Ascending aorta (tissue), 2 donors: ENCODE measurements around the gene CTNNBIP1. TPM values are rescaled to one million over a fixed set of nuclear protein-coding genes. Genes with fewer than 3 reads are reported as not detected.

Source experiments
- DNase-seq, 2 donors: peaks; one replicate each; pipeline ENCODE4 v3.0.0-alpha.2; 2019; ENCODE audit warnings: low spot score in 2 of 2
- H3K27ac ChIP-seq, 2 donors: fragments of 200-600 bp; sonication (generic); one replicate each; pipeline ENCODE4 v1.5.1; 2016 to 2017; ENCODE audit warnings: mild to moderate bottlenecking in 1 of 2
- H3K27me3 ChIP-seq: fragments of 200-600 bp; sonication (generic); one replicate; pipeline ENCODE4 v1.5.1; 2017
- H3K36me3 ChIP-seq, 2 donors: fragments of 200-600 bp; sonication (generic); one replicate each; pipeline ENCODE4 v1.5.1; 2016
- H3K4me1 ChIP-seq, 2 donors: fragments of 200-600 bp; sonication (generic); one replicate each; pipeline ENCODE4 v1.5.1; 2016 to 2017; ENCODE audit warnings: mild to moderate bottlenecking in 1 of 2
- H3K4me3 ChIP-seq, 2 donors: fragments of 200-600 bp; sonication (generic); one replicate each; pipeline ENCODE4 v1.5.1; 2016 to 2017; ENCODE audit warnings: mild to moderate bottlenecking in 1 of 2
- H3K9me3 ChIP-seq, 2 donors: fragments of 200-600 bp; sonication (generic); one replicate each; pipeline ENCODE4 v1.5.1; 2016
- intact Hi-C: fragments of 100-400 bp; cut with DNase I; formaldehyde crosslinking; loops from one replicate; pipeline ENCODE4 v1.15.1; 2023
- total RNA-seq: library from RNA; depleted of rRNA; stranded (reverse); fragments of >200 nt; gene quantifications from one replicate; pipeline ENCODE4 v1.1.0, GENCODE V29; 2016
- TF ChIP-seq, protein P1 (sequence below), 3 experiments: fragments of 200-600 bp in 2 of 3; fragments of 450-650 bp in 1 of 3; sonication (generic) in 2 of 3; IDR thresholded peaks; one replicate each; pipeline ENCODE4 v1.5.1; 2016 to 2019; ENCODE audit warnings: antibody characterized with exemption in 3 of 3, mild to moderate bottlenecking in 1 of 3, moderate library complexity in 1 of 3

Gene CTNNBIP1
- total RNA-seq, 1 donor from 2014 or later = 74.1 TPM

GRCh38 chr1:9874959-9875635 is 35.0 kb downstream of the CTNNBIP1 start:
- peak overlapping the region; percentile 17 to 67 for H3K27ac ChIP-seq
- DNase-seq = peak; percentile 15 to 79
- intact Hi-C loops = loop anchor here (1.0 to 5.0 kb wide), 5 partner anchors 68 to 552 kb away; partner anchors contain the start of genes LZIC, NMNAT1 and UBE4B

GRCh38 chr1:9874412-9874811 is 35.7 kb downstream of the CTNNBIP1 start:
- no peaks in the 10 kb centered on the region for H3K27me3 ChIP-seq
- H3K4me3 ChIP-seq = no peak overlapping the region
- TF ChIP-seq, protein P1, sequence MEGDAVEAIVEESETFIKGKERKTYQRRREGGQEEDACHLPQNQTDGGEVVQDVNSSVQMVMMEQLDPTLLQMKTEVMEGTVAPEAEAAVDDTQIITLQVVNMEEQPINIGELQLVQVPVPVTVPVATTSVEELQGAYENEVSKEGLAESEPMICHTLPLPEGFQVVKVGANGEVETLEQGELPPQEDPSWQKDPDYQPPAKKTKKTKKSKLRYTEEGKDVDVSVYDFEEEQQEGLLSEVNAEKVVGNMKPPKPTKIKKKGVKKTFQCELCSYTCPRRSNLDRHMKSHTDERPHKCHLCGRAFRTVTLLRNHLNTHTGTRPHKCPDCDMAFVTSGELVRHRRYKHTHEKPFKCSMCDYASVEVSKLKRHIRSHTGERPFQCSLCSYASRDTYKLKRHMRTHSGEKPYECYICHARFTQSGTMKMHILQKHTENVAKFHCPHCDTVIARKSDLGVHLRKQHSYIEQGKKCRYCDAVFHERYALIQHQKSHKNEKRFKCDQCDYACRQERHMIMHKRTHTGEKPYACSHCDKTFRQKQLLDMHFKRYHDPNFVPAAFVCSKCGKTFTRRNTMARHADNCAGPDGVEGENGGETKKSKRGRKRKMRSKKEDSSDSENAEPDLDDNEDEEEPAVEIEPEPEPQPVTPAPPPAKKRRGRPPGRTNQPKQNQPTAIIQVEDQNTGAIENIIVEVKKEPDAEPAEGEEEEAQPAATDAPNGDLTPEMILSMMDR (IDR thresholded peaks at IDR 0.05) = no peak
- H3K27ac ChIP-seq = no peak overlapping the region
- H3K36me3 ChIP-seq = peaks cover 18 to 24% of the 10 kb centered on the region in 2 donors
- no peak for DNase-seq
- intact Hi-C loops = loop anchor here (2.0 kb wide), 1 partner anchor 286 kb away; no protein-coding TSS in a partner anchor
- no peaks in the 10 kb centered on the region for H3K9me3 ChIP-seq
- H3K4me1 ChIP-seq = peaks cover 5 to 14% of the 10 kb centered on the region in 2 donors

More at GRCh38 chr1:9874959-9875635, 35.0 kb downstream of the CTNNBIP1 start:
- Histone ChIP-seq H3K4me1 (peaks cover 5 to 14% of the 10 kb centered on the region in 2 donors), H3K36me3 (peaks cover 12 to 17% of the 10 kb centered on the region in 2 donors), H3K4me3 (peak overlapping the region in 1 of 2 donors; percentile 59), H3K9me3 (no peaks in the 10 kb centered on the region), H3K27me3 (no peaks in the 10 kb centered on the region)
- TF ChIP-seq, protein P1 (IDR thresholded peaks at IDR 0.05) = peak; percentile 85 to 97 (median 96)

DNA sequence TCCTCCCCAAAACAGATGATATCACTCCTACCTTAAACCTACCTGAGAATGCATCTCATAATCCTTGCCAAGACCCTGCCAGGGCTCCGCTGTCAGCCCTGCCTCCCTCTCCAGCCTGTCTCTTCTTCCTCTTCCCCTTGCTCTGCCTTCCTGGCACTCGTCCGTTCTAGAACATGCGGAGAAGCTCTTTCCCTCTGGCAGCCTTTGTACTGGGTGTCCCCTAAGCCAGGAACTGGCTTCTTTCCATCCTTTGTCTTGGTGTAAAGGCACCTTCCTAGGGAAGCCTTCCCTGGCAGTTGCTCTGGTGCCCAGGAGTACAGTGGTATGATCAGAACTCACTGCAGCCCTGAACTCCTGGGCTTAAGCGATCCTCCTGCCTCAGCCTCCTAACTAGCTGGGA is 36.1 kb downstream of the CTNNBIP1 start:
- no peaks in the 10 kb centered on the region for H3K9me3 ChIP-seq
- H3K36me3 ChIP-seq = peaks cover 18 to 28% of the 10 kb centered on the region in 2 donors
- TF ChIP-seq, protein P1 (IDR thresholded peaks at IDR 0.05) = no peak
- intact Hi-C loops = loop anchor here (2.0 kb wide), 1 partner anchor 287 kb away; no protein-coding TSS in a partner anchor
- no peaks in the 10 kb centered on the region for H3K27me3 ChIP-seq
- H3K4me1 ChIP-seq = peaks cover 5 to 14% of the 10 kb centered on the region in 2 donors
- H3K4me3 ChIP-seq = no peak overlapping the region
- no peak overlapping the region for H3K27ac ChIP-seq
- DNase-seq = no peak

GRCh38 chr1:9873385-9873784 is 36.7 kb downstream of the CTNNBIP1 start:
- Histone ChIP-seq H3K9me3 (no peaks in the 10 kb centered on the region), H3K4me1 (peaks cover 5 to 14% of the 10 kb centered on the region in 2 donors), H3K4me3 (no peak overlapping the region), H3K27ac (no peak overlapping the region), H3K36me3 (peaks cover 18 to 31% of the 10 kb centered on the region in 2 donors), H3K27me3 (no peaks in the 10 kb centered on the region)
- TF ChIP-seq, protein P1 (IDR thresholded peaks at IDR 0.05) = no peak
- no peak for DNase-seq
- intact Hi-C loops = no loop called here

- intact Hi-C loops = no loop called here
- Histone ChIP-seq H3K27ac (no peak overlapping the region), H3K4me1 (peaks cover 5 to 14% of the 10 kb centered on the region in 2 donors), H3K9me3 (no peaks in the 10 kb centered on the region), H3K36me3 (peaks cover 24 to 36% of the 10 kb centered on the region in 2 donors), H3K27me3 (no peaks in the 10 kb centered on the region), H3K4me3 (no peak overlapping the region)
- TF ChIP-seq, protein P1 (IDR thresholded peaks at IDR 0.05) = no peak
- no peak for DNase-seq
Observed at GRCh38 chr1:9872430-9873165, 37.5 kb downstream of the CTNNBIP1 start.
